Measurements from ENCODE around the gene OR8B12.

The OR8B12 gene

DNA sequence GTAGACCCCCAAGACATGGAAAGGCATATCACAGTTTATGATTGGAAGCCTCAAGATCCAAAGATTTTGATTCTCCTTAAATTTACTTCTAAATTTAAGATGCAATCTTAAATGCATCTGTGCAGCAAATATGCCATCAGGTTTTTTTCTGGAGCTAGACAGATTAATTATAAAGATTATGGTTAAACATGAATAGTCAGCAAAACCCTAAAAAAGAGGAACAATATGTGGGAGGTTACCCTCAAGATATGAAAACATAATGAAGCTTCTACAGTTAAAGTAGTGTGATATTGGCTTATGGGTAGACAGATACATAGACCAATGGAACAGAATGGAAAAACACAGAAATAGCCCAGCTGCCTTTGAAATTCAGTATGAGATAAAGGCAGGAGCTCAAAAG is 31.7 kb downstream of the OR8B12 start:
- no peaks in the 10 kb centered on the region for H3K36me3 Mint-ChIP-seq (ENCODE audit: low read depth)
- H3K27me3 Mint-ChIP-seq: peaks cover 13% of the 10 kb centered on the region
- H3K9me3 Mint-ChIP-seq: peaks cover 19% of the 10 kb centered on the region
- intact Hi-C loops (cut with micrococcal nuclease): no loop called here
- H3K27ac Mint-ChIP-seq: no peak overlapping the region
- H3K4me3 Mint-ChIP-seq: no peak overlapping the region
- peaks cover 5% of the 10 kb centered on the region for H3K4me1 Mint-ChIP-seq (ENCODE audit: low read depth)

DNA sequence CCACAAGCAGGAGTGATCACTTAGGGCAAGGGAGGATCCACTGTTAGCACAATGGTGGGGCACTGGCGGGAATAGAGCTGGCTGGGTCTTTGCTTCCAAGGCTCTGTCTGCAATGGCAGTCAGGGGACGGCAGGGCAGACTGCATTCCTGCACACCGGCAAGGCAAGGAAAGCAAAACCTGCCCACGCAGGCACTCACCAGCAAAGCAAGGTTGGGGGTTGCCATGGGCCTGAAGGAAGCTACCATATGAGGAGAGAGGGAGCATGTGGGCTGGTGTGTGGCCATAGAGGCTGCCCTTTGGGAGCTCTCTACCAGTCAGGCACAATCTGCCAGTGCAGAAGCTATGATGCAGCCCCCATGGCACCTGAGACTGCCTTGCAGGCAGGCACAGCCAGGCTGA is 33.2 kb downstream of the OR8B12 start:
- Mint-ChIP-seq H3K27ac (no peak overlapping the region), H3K9me3 (peaks cover 19% of the 10 kb centered on the region), H3K4me3 (no peak overlapping the region), H3K27me3 (peaks cover 12% of the 10 kb centered on the region), H3K4me1 (ENCODE audit: low read depth) (peaks cover 5% of the 10 kb centered on the region), H3K36me3 (ENCODE audit: low read depth) (no peaks in the 10 kb centered on the region)
- intact Hi-C loops (cut with micrococcal nuclease): no loop called here

DNA sequence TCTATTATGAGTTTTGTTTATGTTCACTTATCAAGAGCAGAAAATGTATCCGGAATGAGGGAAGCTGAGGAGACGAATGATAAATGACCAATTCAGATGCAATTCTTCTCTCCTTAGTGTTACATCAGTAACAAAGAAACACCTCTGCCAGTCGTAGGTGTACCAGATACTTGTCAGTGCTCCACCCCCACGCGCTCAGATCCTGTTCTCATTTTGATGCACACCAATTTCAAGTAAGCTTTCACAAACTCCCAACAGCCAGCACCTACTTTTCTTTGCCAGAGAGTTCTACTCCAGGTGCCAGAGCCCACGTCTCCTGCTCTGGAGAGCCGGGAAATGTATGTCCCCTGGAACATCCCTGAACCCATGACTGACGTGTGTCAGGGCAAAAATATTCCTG is 43.7 kb downstream of the OR8B12 start:
- Mint-ChIP-seq H3K27ac (no peak overlapping the region), H3K4me1 (ENCODE audit: low read depth) (no peaks in the 10 kb centered on the region), H3K4me3 (no peak overlapping the region), H3K36me3 (ENCODE audit: low read depth) (no peaks in the 10 kb centered on the region), H3K27me3 (peaks cover 3% of the 10 kb centered on the region), H3K9me3 (no peaks in the 10 kb centered on the region)
- intact Hi-C loops (cut with micrococcal nuclease): no loop called here

DNA sequence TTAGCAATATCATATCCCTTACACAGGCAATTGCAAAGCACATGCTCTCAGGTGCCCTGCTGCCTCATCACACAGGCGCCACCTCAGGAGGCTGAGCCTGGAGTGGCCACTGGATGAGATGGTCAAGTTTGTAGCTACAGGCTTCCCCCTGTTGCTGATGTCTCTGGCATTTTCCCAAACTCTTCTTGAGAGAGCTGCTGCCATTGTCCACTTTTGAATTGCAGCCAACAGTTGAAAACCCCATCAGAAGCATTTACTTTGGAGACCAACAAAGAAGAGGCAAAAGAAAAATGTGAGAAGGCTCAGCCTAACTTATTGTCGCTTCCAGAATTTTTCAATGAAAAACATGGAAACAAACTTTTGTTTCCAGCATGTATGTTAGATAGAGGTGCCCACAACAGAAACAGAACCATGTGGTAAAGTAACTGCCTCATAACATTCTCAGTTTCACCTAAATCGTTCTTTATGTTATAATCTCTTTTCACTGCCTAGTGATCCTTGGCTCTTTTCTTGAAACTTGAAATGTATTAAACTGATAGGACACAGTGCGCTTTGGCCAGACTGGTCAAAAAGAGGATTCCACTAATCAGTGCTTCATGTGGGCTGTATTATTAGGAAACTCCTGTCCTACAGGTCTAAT is 50.3 kb downstream of the OR8B12 start:
- intact Hi-C loops (cut with micrococcal nuclease): no loop called here

More for the DNA sequence above, 50.3 kb downstream of the OR8B12 start:
- no peaks in the 10 kb centered on the region for H3K36me3 Mint-ChIP-seq (ENCODE audit: low read depth)
- peaks cover 3% of the 10 kb centered on the region for H3K27me3 Mint-ChIP-seq
- H3K27ac Mint-ChIP-seq: no peak overlapping the region
- H3K4me1 Mint-ChIP-seq (ENCODE audit: low read depth): no peaks in the 10 kb centered on the region
- H3K9me3 Mint-ChIP-seq: no peaks in the 10 kb centered on the region
- no peak overlapping the region for H3K4me3 Mint-ChIP-seq

Data from dendritic cell treated with granulocyte-macrophage colony-stimulating factor and Interleukin-4, amounts not matched to agents 40 ng/mL and 50 ng/mL, for 4 days (primary cell).